ENCODE data around the gene RYR2.

DNA sequence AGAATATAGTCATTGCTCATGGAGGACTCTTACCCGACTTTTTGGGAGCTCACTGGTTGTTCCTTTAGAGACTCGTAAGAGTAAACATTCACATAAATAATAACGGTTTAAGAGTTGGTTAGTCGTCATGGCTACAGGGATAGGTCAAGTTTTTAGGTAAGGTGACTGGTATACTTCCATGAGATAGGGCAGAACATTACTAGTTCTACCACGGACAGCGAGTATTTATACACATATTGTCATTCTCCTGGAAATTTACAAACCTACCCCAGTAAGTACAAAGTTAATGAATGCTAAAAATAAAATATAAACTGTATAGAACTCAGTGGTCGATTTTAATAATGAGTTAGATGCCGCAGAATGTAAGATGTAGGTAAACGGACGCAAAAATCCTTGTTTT, 1.2 kb upstream of the RYR2 start:
- no peak for TF ChIP-seq POLR2A (IDR thresholded peaks at IDR 0.05)
- TF ChIP-seq, protein P1, sequence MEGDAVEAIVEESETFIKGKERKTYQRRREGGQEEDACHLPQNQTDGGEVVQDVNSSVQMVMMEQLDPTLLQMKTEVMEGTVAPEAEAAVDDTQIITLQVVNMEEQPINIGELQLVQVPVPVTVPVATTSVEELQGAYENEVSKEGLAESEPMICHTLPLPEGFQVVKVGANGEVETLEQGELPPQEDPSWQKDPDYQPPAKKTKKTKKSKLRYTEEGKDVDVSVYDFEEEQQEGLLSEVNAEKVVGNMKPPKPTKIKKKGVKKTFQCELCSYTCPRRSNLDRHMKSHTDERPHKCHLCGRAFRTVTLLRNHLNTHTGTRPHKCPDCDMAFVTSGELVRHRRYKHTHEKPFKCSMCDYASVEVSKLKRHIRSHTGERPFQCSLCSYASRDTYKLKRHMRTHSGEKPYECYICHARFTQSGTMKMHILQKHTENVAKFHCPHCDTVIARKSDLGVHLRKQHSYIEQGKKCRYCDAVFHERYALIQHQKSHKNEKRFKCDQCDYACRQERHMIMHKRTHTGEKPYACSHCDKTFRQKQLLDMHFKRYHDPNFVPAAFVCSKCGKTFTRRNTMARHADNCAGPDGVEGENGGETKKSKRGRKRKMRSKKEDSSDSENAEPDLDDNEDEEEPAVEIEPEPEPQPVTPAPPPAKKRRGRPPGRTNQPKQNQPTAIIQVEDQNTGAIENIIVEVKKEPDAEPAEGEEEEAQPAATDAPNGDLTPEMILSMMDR (IDR thresholded peaks at IDR 0.05): no peak
